KOPT-K1 (cell line): ENCODE results near the gene ELMO1.

ENCODE experiments used
- H3K27ac ChIP-seq: fragments of 200-600 bp; sonication (generic); 2 replicates; pipeline ENCODE4 v1.5.1; 2016; ENCODE audit warnings: antibody characterized with exemption, mild to moderate bottlenecking, low read depth, low read length; ENCODE audit not compliant: poor library complexity, severe bottlenecking
- H3K36me3 ChIP-seq: fragments of 200-600 bp; sonication (generic); 2 replicates; pipeline ENCODE4 v1.5.1; 2017; ENCODE audit warnings: antibody characterized with exemption, mild to moderate bottlenecking, low read length, moderate library complexity; ENCODE audit not compliant: insufficient read depth
- H3K9me3 ChIP-seq: fragments of 200-600 bp; sonication (generic); 2 replicates; pipeline ENCODE4 v1.5.1; 2017; ENCODE audit warnings: antibody characterized with exemption, low read length, mild to moderate bottlenecking; ENCODE audit not compliant: insufficient read depth, poor library complexity, severe bottlenecking

The ELMO1 gene

GRCh38 chr7:37193087-37193774 is 255.4 kb downstream of the ELMO1 start:
- Histone ChIP-seq H3K36me3 (peaks cover 69% of the 10 kb centered on the region), H3K27ac (no peak overlapping the region), H3K9me3 (no peaks in the 10 kb centered on the region)

- Histone ChIP-seq H3K36me3 (peaks cover 63% of the 10 kb centered on the region), H3K27ac (no peak overlapping the region), H3K9me3 (no peaks in the 10 kb centered on the region)
Observed at GRCh38 chr7:37191797-37192196, 256.9 kb downstream of the ELMO1 start.

GRCh38 chr7:37187179-37187578 is 261.5 kb downstream of the ELMO1 start:
- no peak overlapping the region for H3K27ac ChIP-seq
- H3K9me3 ChIP-seq, result no peaks in the 10 kb centered on the region
- peaks cover 61% of the 10 kb centered on the region for H3K36me3 ChIP-seq

- H3K27ac ChIP-seq, result no peak overlapping the region
- H3K9me3 ChIP-seq, result no peaks in the 10 kb centered on the region
- peaks cover 58% of the 10 kb centered on the region for H3K36me3 ChIP-seq
Observed at GRCh38 chr7:37186753-37187152, 261.9 kb downstream of the ELMO1 start.

GRCh38 chr7:37181550-37181932 is 267.1 kb downstream of the ELMO1 start:
- Histone ChIP-seq H3K36me3 (peaks cover 61% of the 10 kb centered on the region), H3K27ac (no peak overlapping the region), H3K9me3 (peaks cover 5% of the 10 kb centered on the region)

GRCh38 chr7:37180828-37181549 is 267.7 kb downstream of the ELMO1 start:
- H3K27ac ChIP-seq, result no peak overlapping the region
- peaks cover 5% of the 10 kb centered on the region for H3K9me3 ChIP-seq
- H3K36me3 ChIP-seq, result peaks cover 60% of the 10 kb centered on the region

- peaks cover 5% of the 10 kb centered on the region for H3K9me3 ChIP-seq
- H3K27ac ChIP-seq, result peak overlapping the region; percentile 15
- H3K36me3 ChIP-seq, result peaks cover 44% of the 10 kb centered on the region
Observed at GRCh38 chr7:37176079-37176478, 272.6 kb downstream of the ELMO1 start.

GRCh38 chr7:37174460-37174859 is 274.2 kb downstream of the ELMO1 start:
- H3K27ac ChIP-seq, result peak overlapping the region; percentile 65
- H3K36me3 ChIP-seq, result peaks cover 44% of the 10 kb centered on the region
- peaks cover 18% of the 10 kb centered on the region for H3K9me3 ChIP-seq

- Histone ChIP-seq H3K9me3 (peaks cover 22% of the 10 kb centered on the region), H3K27ac (peak overlapping the region; percentile 65), H3K36me3 (peaks cover 44% of the 10 kb centered on the region)
Observed at GRCh38 chr7:37173670-37174069, 275.0 kb downstream of the ELMO1 start.

- peaks cover 25% of the 10 kb centered on the region for H3K36me3 ChIP-seq
- H3K27ac ChIP-seq, result no peak overlapping the region
- H3K9me3 ChIP-seq, result peaks cover 12% of the 10 kb centered on the region
Observed at GRCh38 chr7:37162106-37162505, 286.6 kb downstream of the ELMO1 start.

GRCh38 chr7:37160656-37161055 is 288.0 kb downstream of the ELMO1 start:
- Histone ChIP-seq H3K36me3 (peaks cover 25% of the 10 kb centered on the region), H3K9me3 (peaks cover 12% of the 10 kb centered on the region), H3K27ac (no peak overlapping the region)

- no peak overlapping the region for H3K27ac ChIP-seq
- peaks cover 5% of the 10 kb centered on the region for H3K9me3 ChIP-seq
- H3K36me3 ChIP-seq, result peaks cover 38% of the 10 kb centered on the region
Observed at GRCh38 chr7:37153376-37153775, 295.3 kb downstream of the ELMO1 start.

- Histone ChIP-seq H3K9me3 (no peaks in the 10 kb centered on the region), H3K27ac (no peak overlapping the region), H3K36me3 (peaks cover 43% of the 10 kb centered on the region)
Observed at GRCh38 chr7:37151741-37152413, 296.8 kb downstream of the ELMO1 start.

- no peak overlapping the region for H3K27ac ChIP-seq
- peaks cover 53% of the 10 kb centered on the region for H3K36me3 ChIP-seq
- H3K9me3 ChIP-seq, result no peaks in the 10 kb centered on the region
Observed at GRCh38 chr7:37150856-37151255, 297.8 kb downstream of the ELMO1 start.

- Histone ChIP-seq H3K9me3 (no peaks in the 10 kb centered on the region), H3K36me3 (peaks cover 53% of the 10 kb centered on the region), H3K27ac (no peak overlapping the region)
Observed at GRCh38 chr7:37150180-37150579, 298.5 kb downstream of the ELMO1 start.
